ENCODE results near the gene CD3D.

- no peak for TF ChIP-seq EZH2 (IDR thresholded peaks at IDR 0.05; ENCODE audit: insufficient read depth, low read length)
- TF ChIP-seq CTCF (IDR thresholded peaks at IDR 0.05; ENCODE audit: insufficient read depth, low read depth, low read length) = no peak
Observed at GRCh38 chr11:118340449-118340848, 2.1 kb downstream of the CD3D start.

Data from astrocyte (in vitro differentiated cells and primary cell).